Testis (tissue), 2 donors: ENCODE measurements around the gene EPPIN.

Experiments used
- POLR2A ChIP-seq: fragments of 450-650 bp; IDR thresholded peaks from one replicate; pipeline ENCODE4 v1.6.1; 2017; ENCODE audit warnings: antibody characterized with exemption, mild to moderate bottlenecking, moderate library complexity
- TF ChIP-seq, protein P1 (sequence below), 3 experiments: fragments of 450-650 bp in 2 of 3; fragments of 200-600 bp in 1 of 3; sonication (generic) in 1 of 3; IDR thresholded peaks; one replicate each; pipeline ENCODE4 v1.5.1; 2016 to 2019; ENCODE audit warnings: antibody characterized with exemption in 3 of 3, mild to moderate bottlenecking in 2 of 3, moderate library complexity in 1 of 3

DNA sequence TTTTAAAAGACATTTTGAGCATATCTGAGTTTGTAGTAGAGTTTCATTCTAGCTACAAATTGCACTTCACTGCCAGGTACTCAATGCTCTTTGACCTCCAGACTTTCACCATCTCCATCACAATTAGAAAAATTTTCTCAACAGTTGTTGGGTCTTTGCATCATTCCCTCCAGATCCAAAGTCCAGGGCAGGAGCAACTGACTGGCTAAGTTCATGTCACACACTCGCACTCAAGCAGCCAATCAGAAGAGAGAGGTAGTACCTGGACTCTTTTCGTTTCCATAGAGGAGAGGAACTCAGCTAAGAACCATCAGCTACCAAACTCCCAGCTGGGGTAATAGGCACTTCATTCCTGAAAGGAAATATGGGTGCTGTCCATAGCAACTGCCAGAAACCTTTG lies 40.8 kb downstream of the EPPIN start:
- TF ChIP-seq, protein P1, sequence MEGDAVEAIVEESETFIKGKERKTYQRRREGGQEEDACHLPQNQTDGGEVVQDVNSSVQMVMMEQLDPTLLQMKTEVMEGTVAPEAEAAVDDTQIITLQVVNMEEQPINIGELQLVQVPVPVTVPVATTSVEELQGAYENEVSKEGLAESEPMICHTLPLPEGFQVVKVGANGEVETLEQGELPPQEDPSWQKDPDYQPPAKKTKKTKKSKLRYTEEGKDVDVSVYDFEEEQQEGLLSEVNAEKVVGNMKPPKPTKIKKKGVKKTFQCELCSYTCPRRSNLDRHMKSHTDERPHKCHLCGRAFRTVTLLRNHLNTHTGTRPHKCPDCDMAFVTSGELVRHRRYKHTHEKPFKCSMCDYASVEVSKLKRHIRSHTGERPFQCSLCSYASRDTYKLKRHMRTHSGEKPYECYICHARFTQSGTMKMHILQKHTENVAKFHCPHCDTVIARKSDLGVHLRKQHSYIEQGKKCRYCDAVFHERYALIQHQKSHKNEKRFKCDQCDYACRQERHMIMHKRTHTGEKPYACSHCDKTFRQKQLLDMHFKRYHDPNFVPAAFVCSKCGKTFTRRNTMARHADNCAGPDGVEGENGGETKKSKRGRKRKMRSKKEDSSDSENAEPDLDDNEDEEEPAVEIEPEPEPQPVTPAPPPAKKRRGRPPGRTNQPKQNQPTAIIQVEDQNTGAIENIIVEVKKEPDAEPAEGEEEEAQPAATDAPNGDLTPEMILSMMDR (IDR thresholded peaks at IDR 0.05) = no peak
- TF ChIP-seq POLR2A = no peak
